Activated CD4-positive, alpha-beta T cell treated with anti-CD3 and anti-CD28 coated beads for 36 hours (primary cell): ENCODE measurements around the gene KDM4F. TPM values are rescaled to one million over a fixed set of nuclear protein-coding genes. Genes with fewer than 3 reads are reported as not detected.

Experiments used
- ATAC-seq: fragments of 200-7000 bp; cut with Tn5 transposase; one replicate; pipeline ENCODE4 v1.10.0; 2021; ENCODE audit warnings: mild to moderate bottlenecking, moderate library complexity
- CTCF ChIA-PET: fragments of 350-600 bp; sonication (Branson Sonifier 250); formaldehyde crosslinking; loops from one replicate; lab custom pipeline; 2021; ENCODE audit warnings: antibody characterized with exemption; lab: Charles Lee
- POLR2A ChIA-PET: fragments of 350-600 bp; sonication (Branson Sonifier 250); formaldehyde crosslinking; loops from one replicate; lab custom pipeline; 2021; ENCODE audit warnings: antibody characterized with exemption, inconsistent platforms; lab: Charles Lee
- DNase-seq: peaks from one replicate; pipeline ENCODE4 v3.0.0-alpha.2; 2020
- H3K27ac Mint-ChIP-seq: one replicate; pipeline ENCODE4 v1.8.0; 2021; ENCODE audit warnings: mixed read lengths
- H3K27me3 Mint-ChIP-seq: one replicate; pipeline ENCODE4 v1.8.0; 2021; ENCODE audit warnings: mixed read lengths
- H3K36me3 Mint-ChIP-seq: one replicate; pipeline ENCODE4 v1.8.0; 2021; ENCODE audit warnings: low read depth, mixed read lengths
- H3K4me1 Mint-ChIP-seq: one replicate; pipeline ENCODE4 v1.8.0; 2021; ENCODE audit warnings: mixed read lengths
- H3K4me3 Mint-ChIP-seq: one replicate; pipeline ENCODE4 v1.8.0; 2021; ENCODE audit warnings: mild to moderate bottlenecking, moderate library complexity, mixed read lengths
- H3K9me3 Mint-ChIP-seq: one replicate; pipeline ENCODE4 v1.8.0; 2021; ENCODE audit warnings: low read depth, mixed read lengths
- intact Hi-C, 2 experiments: fragments of 100-400 bp; cut with DNase I in 1 of 2; cut with micrococcal nuclease in 1 of 2; formaldehyde crosslinking; loops; one replicate each; pipeline versions ENCODE4 v1.14.2 to v1.15.1; 2022 to 2024; cut with DNase I, micrococcal nuclease
- total RNA-seq, 2 experiments: library from RNA; stranded (reverse); gene quantifications; one replicate each; pipeline ENCODE4 v1.2.3, GENCODE V29; 2021

Gene KDM4F
- total RNA-seq, 2 experiments from 2014 or later, result not detected

- Mint-ChIP-seq H3K4me1 (peaks cover 11% of the 10 kb centered on the region), H3K9me3 (no peaks in the 10 kb centered on the region), H3K4me3 (no peak overlapping the region), H3K27ac (no peak overlapping the region), H3K27me3 (no peaks in the 10 kb centered on the region), H3K36me3 (no peaks in the 10 kb centered on the region)
- DNase-seq (no peak), ATAC-seq (peak; percentile 9)
- ChIA-PET CTCF (interaction anchor here (0.9 to 1.6 kb wide), 3 partner anchors 10 to 627 kb away, joined by 3 to 5 read pairs (median 4); no protein-coding TSS in a partner anchor), POLR2A (no interaction called here)
- intact Hi-C loops, result no loop called here
Measured at GRCh38 chr11:95078526-95078925, 29.3 kb downstream of the KDM4F start.

- no peaks in the 10 kb centered on the region for H3K9me3 Mint-ChIP-seq
- CTCF ChIA-PET, result interaction anchor here (0.6 to 6.8 kb wide), 6 partner anchors 11 to 1127 kb away, joined by 3 to 76 read pairs (median 4); partner anchors contain the start of genes ENDOD1 and SRSF8
- no peaks in the 10 kb centered on the region for H3K36me3 Mint-ChIP-seq
- H3K4me1 Mint-ChIP-seq, result peaks cover 34% of the 10 kb centered on the region
- no peak for DNase-seq
- no peak for ATAC-seq
- intact Hi-C loops, result loop anchor here in 1 of 2 experiments (10.0 kb wide), 1 partner anchor 956 kb away; the partner anchor contains the start of gene PANX1
- H3K27ac Mint-ChIP-seq, result no peak overlapping the region
- H3K27me3 Mint-ChIP-seq, result no peaks in the 10 kb centered on the region
- POLR2A ChIA-PET, result no interaction called here
- no peak overlapping the region for H3K4me3 Mint-ChIP-seq
Measured at GRCh38 chr11:95081010-95081409, 31.8 kb downstream of the KDM4F start.

- ChIA-PET CTCF (interaction anchor here (1.2 to 6.8 kb wide), 4 partner anchors 10 to 683 kb away, joined by 3 to 76 read pairs (median 23); partner anchors contain the start of genes ENDOD1 and SRSF8), POLR2A (no interaction called here)
- no peak for DNase-seq
- intact Hi-C loops, result loop anchor here in 1 of 2 experiments (10.0 kb wide), 1 partner anchor 957 kb away; the partner anchor contains the start of gene PANX1
- Mint-ChIP-seq H3K27me3 (no peaks in the 10 kb centered on the region), H3K4me3 (no peak overlapping the region), H3K9me3 (no peaks in the 10 kb centered on the region), H3K36me3 (no peaks in the 10 kb centered on the region), H3K4me1 (peaks cover 36% of the 10 kb centered on the region), H3K27ac (no peak overlapping the region)
- no peak for ATAC-seq
Measured at GRCh38 chr11:95081412-95081811, 32.2 kb downstream of the KDM4F start.

GRCh38 chr11:95082576-95083001, 33.4 kb downstream of the KDM4F start:
- Mint-ChIP-seq H3K4me3 (no peak overlapping the region), H3K4me1 (peaks cover 34% of the 10 kb centered on the region), H3K36me3 (no peaks in the 10 kb centered on the region), H3K27me3 (no peaks in the 10 kb centered on the region), H3K9me3 (no peaks in the 10 kb centered on the region), H3K27ac (no peak overlapping the region)
- DNase-seq (no peak), ATAC-seq (no peak)
- POLR2A ChIA-PET, result no interaction called here
- CTCF ChIA-PET, result interaction anchor here (1.2 to 6.8 kb wide), 3 partner anchors 9 to 682 kb away, joined by 3 to 76 read pairs (median 42); partner anchors contain the start of genes ENDOD1 and SRSF8
- intact Hi-C loops, result loop anchor here in 1 of 2 experiments (10.0 kb wide), 1 partner anchor 958 kb away; the partner anchor contains the start of gene PANX1

- Mint-ChIP-seq H3K27me3 (no peaks in the 10 kb centered on the region), H3K4me3 (no peak overlapping the region), H3K4me1 (peaks cover 42% of the 10 kb centered on the region), H3K27ac (peak overlapping the region; percentile 87), H3K36me3 (no peaks in the 10 kb centered on the region), H3K9me3 (no peaks in the 10 kb centered on the region)
- DNase-seq (peak; percentile 83), ATAC-seq (peak; percentile 82)
- ChIA-PET POLR2A (interaction anchor here (0.6 to 1.0 kb wide), 3 partner anchors 17 to 472 kb away, joined by 3 to 4 read pairs (median 3); partner anchors contain the start of genes CWC15, KDM4D and SRSF8), CTCF (interaction anchor here (0.6 to 6.8 kb wide), 10 partner anchors 7 to 869 kb away, joined by 3 to 76 read pairs (median 6); partner anchors contain the start of genes ENDOD1 and SRSF8)
- intact Hi-C loops, result loop anchor here (1.0 to 10.0 kb wide), 3 partner anchors 15 to 960 kb away; partner anchors contain the start of gene PANX1 (in 1 of the 2)
Measured at GRCh38 chr11:95084509-95084908, 35.3 kb downstream of the KDM4F start.

GRCh38 chr11:95085117-95085816, 36.0 kb downstream of the KDM4F start:
- Mint-ChIP-seq H3K4me1 (peaks cover 42% of the 10 kb centered on the region), H3K27me3 (no peaks in the 10 kb centered on the region), H3K9me3 (no peaks in the 10 kb centered on the region), H3K27ac (peak overlapping the region; percentile 51), H3K4me3 (no peak overlapping the region), H3K36me3 (no peaks in the 10 kb centered on the region)
- ATAC-seq, result no peak
- intact Hi-C loops, result loop anchor here in 1 of 2 experiments (1.0 to 10.0 kb wide), 2 partner anchors 470 to 960 kb away; partner anchors contain the start of gene PANX1
- ChIA-PET CTCF (interaction anchor here (0.6 to 6.8 kb wide), 8 partner anchors 6 to 679 kb away, joined by 3 to 76 read pairs (median 7); partner anchors contain the start of genes ENDOD1 and SRSF8), POLR2A (interaction anchor here (0.6 to 1.0 kb wide), 3 partner anchors 12 to 471 kb away, joined by 3 read pairs; no protein-coding TSS in a partner anchor)
- no peak for DNase-seq

GRCh38 chr11:95086151-95086550, 36.9 kb downstream of the KDM4F start:
- no peaks in the 10 kb centered on the region for H3K27me3 Mint-ChIP-seq
- no peak for DNase-seq
- peak overlapping the region; percentile 33 for H3K27ac Mint-ChIP-seq
- intact Hi-C loops, result loop anchor here in 1 of 2 experiments (10.0 kb wide), 1 partner anchor 961 kb away; the partner anchor contains the start of gene PANX1
- no peaks in the 10 kb centered on the region for H3K36me3 Mint-ChIP-seq
- POLR2A ChIA-PET, result no interaction called here
- H3K4me1 Mint-ChIP-seq, result peaks cover 48% of the 10 kb centered on the region
- no peaks in the 10 kb centered on the region for H3K9me3 Mint-ChIP-seq
- ATAC-seq, result no peak
- CTCF ChIA-PET, result interaction anchor here (2.1 to 6.8 kb wide), 2 partner anchors 16 kb away, joined by 8 to 76 read pairs; partner anchors contain the start of gene SRSF8
- H3K4me3 Mint-ChIP-seq, result no peak overlapping the region

- Mint-ChIP-seq H3K36me3 (no peaks in the 10 kb centered on the region), H3K27me3 (no peaks in the 10 kb centered on the region), H3K4me1 (peaks cover 56% of the 10 kb centered on the region), H3K4me3 (no peak overlapping the region), H3K9me3 (no peaks in the 10 kb centered on the region), H3K27ac (no peak overlapping the region)
- ATAC-seq, result no peak
- intact Hi-C loops, result loop anchor here in 1 of 2 experiments (10.0 kb wide), 1 partner anchor 962 kb away; the partner anchor contains the start of gene PANX1
- no peak for DNase-seq
- ChIA-PET CTCF (interaction anchor here (6.8 kb wide), 1 partner anchor 17 kb away, joined by 76 read pairs; the partner anchor contains the start of gene SRSF8), POLR2A (interaction anchor here (0.5 kb wide), 1 partner anchor 706 kb away, joined by 7 read pairs; no protein-coding TSS in a partner anchor)
Measured at GRCh38 chr11:95086836-95087570, 37.8 kb downstream of the KDM4F start.

- no peaks in the 10 kb centered on the region for H3K27me3 Mint-ChIP-seq
- CTCF ChIA-PET, result interaction anchor here (0.5 to 6.8 kb wide), 4 partner anchors 6 to 62 kb away, joined by 3 to 125 read pairs (median 23); partner anchors contain the start of gene SRSF8
- POLR2A ChIA-PET, result interaction anchor here (1.6 to 2.4 kb wide), 2 partner anchors 22 to 143 kb away, joined by 3 to 9 read pairs; no protein-coding TSS in a partner anchor
- H3K4me1 Mint-ChIP-seq, result peaks cover 63% of the 10 kb centered on the region
- peaks cover 4% of the 10 kb centered on the region for H3K36me3 Mint-ChIP-seq
- peak overlapping the region; percentile 79 for H3K4me3 Mint-ChIP-seq
- intact Hi-C loops, result loop anchor here (1.0 to 10.0 kb wide), 7 partner anchors 20 to 964 kb away; partner anchors contain the start of genes CWC15 (in 2 of the 2), KDM4D (in 2 of the 2), FAM76B (in 1 of the 2) and PANX1 (in 1 of the 2)
- ATAC-seq, result peak; percentile 52
- no peaks in the 10 kb centered on the region for H3K9me3 Mint-ChIP-seq
- peak; percentile 42 for DNase-seq
- H3K27ac Mint-ChIP-seq, result peak overlapping the region; percentile 96
Measured at GRCh38 chr11:95088946-95089619, 39.9 kb downstream of the KDM4F start.
